ENCODE results near the gene TPRN. TPM values are rescaled to one million over a fixed set of nuclear protein-coding genes. Genes with fewer than 3 reads are reported as not detected.

Gene TPRN
- total RNA-seq, 1 donor = 2.4 TPM

DNA sequence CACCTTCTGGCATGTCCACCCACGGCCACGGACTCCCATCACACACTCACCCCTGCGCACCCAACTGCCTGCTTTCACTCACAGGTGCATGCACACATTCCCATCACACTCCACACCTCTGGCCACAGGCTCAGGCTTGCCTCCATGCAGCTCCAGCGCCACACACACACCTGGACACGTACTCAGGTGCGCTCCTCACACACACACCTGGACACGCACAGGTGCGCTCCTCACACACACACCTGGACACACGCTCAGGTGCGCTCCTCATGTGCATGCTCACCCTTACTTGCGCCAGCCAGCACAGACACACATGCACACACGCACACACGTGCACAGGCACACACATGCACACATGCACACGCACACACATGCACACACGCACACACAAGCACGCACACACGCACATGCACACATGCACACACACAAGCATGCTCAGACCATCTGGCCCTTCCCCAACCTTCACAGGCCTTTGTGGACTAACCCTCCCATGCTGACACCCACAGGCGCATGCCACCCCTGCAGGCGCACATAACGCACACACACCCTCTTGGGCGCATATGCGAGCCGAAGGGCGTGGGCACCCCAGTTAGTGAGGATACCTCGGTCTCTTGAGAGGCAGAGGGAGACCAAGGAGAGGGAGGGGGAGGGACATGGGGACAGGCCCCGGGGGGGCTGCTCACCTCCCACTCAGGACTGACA is 53.3 kb downstream of the TPRN start:
- H3K27me3 ChIP-seq (ENCODE audit: insufficient read depth, low read length) = no peaks in the 10 kb centered on the region
- H3K9me3 ChIP-seq (ENCODE audit: low read depth, low read length) = no peaks in the 10 kb centered on the region
- no peaks in the 10 kb centered on the region for H3K4me1 ChIP-seq (ENCODE audit: insufficient read depth, low read length)
- H3K4me3 ChIP-seq (ENCODE audit: low read length) = no peak overlapping the region

DNA sequence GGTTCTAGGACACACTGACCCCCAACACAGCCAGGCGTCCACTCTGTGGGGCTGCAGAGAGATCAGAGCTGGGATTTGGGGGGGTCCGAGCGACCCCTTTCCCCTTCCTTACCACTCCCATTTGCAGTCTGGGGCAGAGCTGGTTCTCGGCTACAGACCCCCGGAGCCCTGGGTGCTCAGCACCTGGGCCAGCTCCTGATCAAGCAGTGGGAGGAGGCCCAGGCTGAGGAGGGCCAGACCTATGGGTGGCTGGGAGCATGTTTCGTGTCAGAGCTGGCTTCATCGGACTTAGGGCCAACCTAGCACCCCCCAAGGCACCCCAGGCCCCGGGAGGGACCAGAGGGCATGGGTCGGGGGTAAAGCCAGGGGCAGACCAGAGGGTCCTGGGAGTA is 54.0 kb downstream of the TPRN start:
- Histone ChIP-seq H3K4me3 (ENCODE audit: low read length) (no peak overlapping the region), H3K4me1 (ENCODE audit: insufficient read depth, low read length) (no peaks in the 10 kb centered on the region), H3K9me3 (ENCODE audit: low read depth, low read length) (no peaks in the 10 kb centered on the region), H3K27me3 (ENCODE audit: insufficient read depth, low read length) (no peaks in the 10 kb centered on the region)

DNA sequence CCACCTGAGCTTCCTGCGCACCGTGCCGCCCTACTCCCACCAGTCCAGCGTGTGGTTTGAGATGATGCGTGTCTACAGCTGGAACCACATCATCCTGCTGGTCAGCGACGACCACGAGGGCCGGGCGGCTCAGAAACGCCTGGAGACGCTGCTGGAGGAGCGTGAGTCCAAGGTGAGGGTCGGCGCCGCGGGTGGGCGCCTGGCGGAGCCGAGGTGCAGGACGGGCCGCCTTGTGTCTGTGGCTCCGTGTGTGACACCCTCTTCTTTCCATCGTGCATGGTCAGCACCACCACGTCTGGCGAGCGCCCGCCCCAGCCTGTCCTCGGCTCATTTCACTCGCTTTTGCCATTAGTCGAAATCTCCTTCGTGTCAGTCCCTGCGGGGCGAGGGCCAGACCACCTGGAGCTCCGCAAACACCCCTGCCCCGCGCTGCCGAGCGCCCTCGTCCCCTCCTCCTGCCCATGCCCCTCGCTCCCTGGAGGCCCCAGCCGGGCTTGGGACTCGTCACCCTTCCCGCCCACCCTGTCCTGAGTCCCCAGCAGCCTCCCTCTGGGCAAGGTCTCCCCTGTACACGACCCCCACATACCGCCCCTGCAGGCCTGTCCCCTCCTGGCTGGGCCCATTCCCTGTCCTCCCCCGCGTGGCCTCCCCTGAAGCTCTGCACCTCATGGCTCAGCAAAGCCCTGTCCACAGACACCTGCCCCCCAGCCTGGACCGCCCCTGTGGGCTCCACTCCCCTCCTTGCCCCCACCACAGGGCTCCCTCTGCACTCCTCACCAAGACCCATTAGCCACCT is 54.6 kb downstream of the TPRN start:
- H3K4me1 ChIP-seq (ENCODE audit: insufficient read depth, low read length) = no peaks in the 10 kb centered on the region
- H3K9me3 ChIP-seq (ENCODE audit: low read depth, low read length) = no peaks in the 10 kb centered on the region
- no peak overlapping the region for H3K4me3 ChIP-seq (ENCODE audit: low read length)
- peaks cover under 1% of the 10 kb centered on the region for H3K27me3 ChIP-seq (ENCODE audit: insufficient read depth, low read length)

DNA sequence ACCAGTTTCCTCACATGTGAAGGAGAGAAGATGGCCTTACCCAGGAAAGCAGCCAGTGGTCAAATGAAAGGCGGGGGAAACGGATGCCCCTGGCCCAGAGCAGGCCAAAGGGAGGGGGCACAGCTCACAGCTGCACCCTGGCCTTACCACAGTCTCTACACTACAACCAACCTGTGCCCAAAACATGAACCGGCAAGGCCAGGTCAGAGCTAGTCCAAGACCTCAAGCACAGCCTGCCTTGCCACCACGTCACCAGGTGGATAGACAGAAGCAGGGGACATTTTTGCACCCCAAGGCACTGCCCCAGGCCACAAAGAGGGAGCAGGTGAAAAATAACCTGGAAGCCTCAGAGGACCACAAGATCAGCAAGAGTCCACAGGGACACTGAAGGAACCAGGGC is 57.1 kb downstream of the TPRN start:
- Histone ChIP-seq H3K9me3 (ENCODE audit: low read depth, low read length) (no peaks in the 10 kb centered on the region), H3K4me1 (ENCODE audit: insufficient read depth, low read length) (no peaks in the 10 kb centered on the region), H3K27me3 (ENCODE audit: insufficient read depth, low read length) (peaks cover 19% of the 10 kb centered on the region)

DNA sequence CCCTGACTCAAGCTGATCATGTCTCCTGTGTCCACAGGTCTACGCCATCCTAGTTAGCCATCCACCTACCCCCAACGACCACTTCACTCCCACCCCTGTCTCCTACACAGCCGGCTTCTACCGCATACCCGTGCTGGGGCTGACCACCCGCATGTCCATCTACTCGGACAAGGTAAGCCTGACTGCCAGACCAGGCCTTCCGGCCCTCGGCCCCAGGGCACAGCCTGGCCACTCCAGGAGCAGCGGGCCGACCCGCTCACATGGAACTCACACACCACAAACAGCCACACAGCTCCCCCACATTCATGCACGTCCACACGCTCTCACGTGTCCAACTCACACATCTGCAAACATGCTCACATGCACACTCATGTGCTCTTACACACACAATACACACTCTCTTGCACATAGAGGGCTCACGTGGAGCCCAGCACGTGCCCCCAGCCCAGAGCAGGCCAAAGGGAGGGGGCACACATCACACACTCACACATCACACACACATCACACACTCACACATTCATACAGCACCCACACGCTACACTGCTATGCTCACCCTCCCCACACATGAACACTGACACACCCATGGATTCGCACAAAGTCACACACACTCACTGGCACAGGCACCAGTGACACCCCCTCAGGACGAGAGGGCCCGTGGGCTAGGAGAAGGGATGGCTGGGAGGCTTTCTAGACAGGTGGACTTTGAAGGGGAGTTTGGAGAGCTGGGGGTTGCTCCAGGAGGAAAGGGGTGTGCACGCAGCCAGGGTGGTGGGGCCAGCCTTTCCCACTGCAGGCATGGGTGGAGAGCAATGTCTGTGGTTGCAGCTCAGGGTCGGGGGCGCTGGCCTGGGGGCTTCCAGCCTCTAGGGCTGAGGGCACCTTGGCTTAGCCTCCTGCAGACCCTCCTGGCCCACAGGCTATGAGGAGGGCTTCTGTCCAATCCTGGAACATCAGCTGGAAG is 58.3 kb downstream of the TPRN start:
- Histone ChIP-seq H3K4me3 (ENCODE audit: low read length) (no peak overlapping the region), H3K9me3 (ENCODE audit: low read depth, low read length) (no peaks in the 10 kb centered on the region), H3K4me1 (ENCODE audit: insufficient read depth, low read length) (no peaks in the 10 kb centered on the region), H3K27me3 (ENCODE audit: insufficient read depth, low read length) (peaks cover 31% of the 10 kb centered on the region)

More for the DNA sequence above, 57.1 kb downstream of the TPRN start:
- H3K4me3 ChIP-seq (ENCODE audit: low read length) = no peak overlapping the region

Other genes with a start within 250 kb of the TPRN start
- gene LCN12, start 248.5 kb downstream of the TPRN start, total RNA-seq = not detected
- 10.8 TPM for gene PTGDS, start 223.2 kb downstream of the TPRN start, total RNA-seq
- gene LCNL1, start 217.7 kb downstream of the TPRN start, total RNA-seq = 0.10 TPM
- 23.6 TPM for gene PAXX, start 208.3 kb downstream of the TPRN start, total RNA-seq
- gene CLIC3, start 204.2 kb downstream of the TPRN start, total RNA-seq = 3.4 TPM
- gene ABCA2, start 172.5 kb downstream of the TPRN start, total RNA-seq = 14.7 TPM
- gene FUT7, start 168.7 kb downstream of the TPRN start, total RNA-seq = 2.6 TPM
- gene NPDC1, start 154.6 kb downstream of the TPRN start, total RNA-seq = 2.5 TPM
- not detected for gene ENTPD2, start 146.7 kb downstream of the TPRN start, total RNA-seq
- gene SAPCD2, start 130.2 kb downstream of the TPRN start, total RNA-seq = 3.3 TPM
- 6.2 TPM for gene UAP1L1, start 123.2 kb downstream of the TPRN start, total RNA-seq
- gene MAN1B1, start 113.8 kb downstream of the TPRN start, total RNA-seq = 30.3 TPM
- gene DPP7, start 86.0 kb downstream of the TPRN start, total RNA-seq = 86.9 TPM
- not detected for gene GRIN1, start 61.6 kb downstream of the TPRN start, total RNA-seq
- 0.21 TPM for gene LRRC26, start 30.7 kb downstream of the TPRN start, total RNA-seq
- gene TMEM210, start 28.7 kb downstream of the TPRN start, total RNA-seq = not detected
- gene ANAPC2, start 12.2 kb downstream of the TPRN start, total RNA-seq = 36.7 TPM
- 38.2 TPM for gene SSNA1, start 12.1 kb downstream of the TPRN start, total RNA-seq
- 21.1 TPM for gene TMEM203, start 4.9 kb upstream of the TPRN start, total RNA-seq
- gene NDOR1, start 5.0 kb upstream of the TPRN start, total RNA-seq = 9.2 TPM
- gene RNF208, start 21.5 kb upstream of the TPRN start, total RNA-seq = 0.31 TPM
- 0.21 TPM for gene CYSRT1, start 24.4 kb upstream of the TPRN start, total RNA-seq
- gene RNF224, start 26.8 kb upstream of the TPRN start, total RNA-seq = 0.10 TPM
- not detected for gene SLC34A3, start 30.2 kb upstream of the TPRN start, total RNA-seq
- gene TUBB4B, start 40.5 kb upstream of the TPRN start, total RNA-seq = 67.9 TPM
- not detected for gene STPG3, start 50.5 kb upstream of the TPRN start, total RNA-seq
- gene NELFB, start 54.6 kb upstream of the TPRN start, total RNA-seq = 20.9 TPM
- 5.4 TPM for gene TOR4A, start 77.0 kb upstream of the TPRN start, total RNA-seq
- 1.8 TPM for gene NRARP, start 101.5 kb upstream of the TPRN start, total RNA-seq
- gene EXD3, start 222.4 kb upstream of the TPRN start, total RNA-seq = 6.1 TPM
- gene NOXA1, start 222.7 kb upstream of the TPRN start, total RNA-seq = 2.2 TPM
- gene ENTPD8, start 240.6 kb upstream of the TPRN start, total RNA-seq = not detected